A673 (cell line): ENCODE data around the gene GRID1. TPM values are rescaled to one million over a fixed set of nuclear protein-coding genes. Genes with fewer than 3 reads are reported as not detected.

Experiments used
- BruUV-seq: library from RNA; stranded (reverse); fragments of 400-500 nt; replicated peaks from 2 replicates; lab custom pipeline; 2021; lab: Mats Ljungman, UMichigan
- CTCF ChIA-PET: fragments of 300-600 bp; sonication (Branson Sonifier 250); formaldehyde crosslinking; loops from one replicate; lab custom pipeline; 2022; ENCODE audit warnings: antibody characterized with exemption; lab: Charles Lee
- POLR2A ChIA-PET: fragments of 300-600 bp; sonication (Branson Sonifier 250); formaldehyde crosslinking; loops from one replicate; lab custom pipeline; 2022; ENCODE audit warnings: antibody characterized with exemption; ENCODE audit not compliant: low non-redundant PET; lab: Charles Lee
- DNase-seq: peaks from one replicate; pipeline ENCODE4 v3.0.0-alpha.2; 2015; ENCODE audit warnings: low spot score
- H3K27ac ChIP-seq: fragments of 200-600 bp; sonication (generic); 2 replicates; pipeline ENCODE4 v1.5.1; 2016; ENCODE audit warnings: mixed run types, low read depth, mild to moderate bottlenecking, mixed read lengths, antibody characterized with exemption, low read length; ENCODE audit not compliant: poor library complexity, severe bottlenecking
- H3K27me3 ChIP-seq: fragments of 200-600 bp; sonication (generic); replicated peaks from 2 replicates; pipeline ENCODE4 v1.6.1; 2017; ENCODE audit warnings: mixed run types, low read depth, mild to moderate bottlenecking, mixed read lengths, antibody characterized with exemption, low read length; ENCODE audit not compliant: insufficient read depth, poor library complexity
- H3K36me3 ChIP-seq: fragments of 200-600 bp; sonication (generic); 2 replicates; pipeline ENCODE4 v1.6.1; 2016; ENCODE audit warnings: mixed run types, mild to moderate bottlenecking, mixed read lengths, antibody characterized with exemption, low read length; ENCODE audit not compliant: insufficient read depth, poor library complexity, severe bottlenecking
- H3K4me1 ChIP-seq: fragments of 200-600 bp; sonication (generic); 2 replicates; pipeline ENCODE4 v1.6.1; 2017; ENCODE audit warnings: mixed run types, mild to moderate bottlenecking, mixed read lengths, antibody characterized with exemption, low read length; ENCODE audit not compliant: insufficient read depth, poor library complexity, severe bottlenecking
- H3K4me3 ChIP-seq: fragments of 200-600 bp; sonication (generic); 2 replicates; pipeline ENCODE4 v1.5.1; 2016; ENCODE audit warnings: low read depth, mixed run types, mild to moderate bottlenecking, mixed read lengths, low read length; ENCODE audit not compliant: poor library complexity, severe bottlenecking
- H3K9me3 ChIP-seq: fragments of 200-600 bp; sonication (generic); 2 replicates; pipeline ENCODE4 v1.6.1; 2016; ENCODE audit warnings: mixed run types, low read depth, mild to moderate bottlenecking, mixed read lengths, antibody characterized with exemption, low read length; ENCODE audit not compliant: poor library complexity, severe bottlenecking
- CTCF ChIP-seq: fragments of 300-800, 200-600 bp; sonication (generic); conservative IDR thresholded peaks from 2 replicates; pipeline ENCODE4 v1.5.1; 2017; ENCODE audit warnings: low read depth, mild to moderate bottlenecking, antibody characterized with exemption, low read length, moderate library complexity, mixed read lengths
- EZH2 ChIP-seq: fragments of 200-600 bp; sonication (generic); IDR thresholded peaks from 2 replicates; pipeline ENCODE4 v1.6.1; 2017; ENCODE audit warnings: borderline replicate concordance, low read depth, mild to moderate bottlenecking, mixed read lengths, antibody characterized with exemption, low read length; ENCODE audit not compliant: poor library complexity, severe bottlenecking
- intact Hi-C: fragments of 100-400 bp; cut with micrococcal nuclease; formaldehyde crosslinking; loops from one replicate; pipeline ENCODE4 v1.10.0; 2022; ENCODE audit not compliant: unreplicated experiment
- total RNA-seq: library from RNA; stranded (reverse); gene quantifications from 2 replicates; pipeline ENCODE4 v1.2.3, GENCODE V29; 2021

Gene GRID1
- total RNA-seq, 1 experiment from 2014 or later, result not detected

GRCh38 chr10:85655411-85655810 is 711.2 kb downstream of the GRID1 start:
- intact Hi-C loops, result no loop called here
- POLR2A ChIA-PET, result no interaction called here
- TF ChIP-seq CTCF, result no peak
- no peak for TF ChIP-seq EZH2
- H3K4me1 ChIP-seq, result no peaks in the 10 kb centered on the region
- no peak for DNase-seq
- H3K9me3 ChIP-seq, result no peaks in the 10 kb centered on the region
- H3K36me3 ChIP-seq, result no peaks in the 10 kb centered on the region
- peaks cover 2% of the 10 kb centered on the region for H3K27me3 ChIP-seq
- no TSS peak for BruUV-seq
- no peak overlapping the region for H3K27ac ChIP-seq
- H3K4me3 ChIP-seq, result no peak overlapping the region
- CTCF ChIA-PET, result no interaction called here

GRCh38 chr10:85651497-85651882 is 715.1 kb downstream of the GRID1 start:
- Histone ChIP-seq H3K9me3 (no peaks in the 10 kb centered on the region), H3K27ac (no peak overlapping the region), H3K27me3 (no peaks in the 10 kb centered on the region), H3K4me1 (no peaks in the 10 kb centered on the region), H3K36me3 (no peaks in the 10 kb centered on the region), H3K4me3 (no peak overlapping the region)
- BruUV-seq, result no TSS peak
- ChIA-PET POLR2A (no interaction called here), CTCF (no interaction called here)
- intact Hi-C loops, result no loop called here
- DNase-seq, result no peak
- TF ChIP-seq CTCF (no peak), EZH2 (no peak)

DNA sequence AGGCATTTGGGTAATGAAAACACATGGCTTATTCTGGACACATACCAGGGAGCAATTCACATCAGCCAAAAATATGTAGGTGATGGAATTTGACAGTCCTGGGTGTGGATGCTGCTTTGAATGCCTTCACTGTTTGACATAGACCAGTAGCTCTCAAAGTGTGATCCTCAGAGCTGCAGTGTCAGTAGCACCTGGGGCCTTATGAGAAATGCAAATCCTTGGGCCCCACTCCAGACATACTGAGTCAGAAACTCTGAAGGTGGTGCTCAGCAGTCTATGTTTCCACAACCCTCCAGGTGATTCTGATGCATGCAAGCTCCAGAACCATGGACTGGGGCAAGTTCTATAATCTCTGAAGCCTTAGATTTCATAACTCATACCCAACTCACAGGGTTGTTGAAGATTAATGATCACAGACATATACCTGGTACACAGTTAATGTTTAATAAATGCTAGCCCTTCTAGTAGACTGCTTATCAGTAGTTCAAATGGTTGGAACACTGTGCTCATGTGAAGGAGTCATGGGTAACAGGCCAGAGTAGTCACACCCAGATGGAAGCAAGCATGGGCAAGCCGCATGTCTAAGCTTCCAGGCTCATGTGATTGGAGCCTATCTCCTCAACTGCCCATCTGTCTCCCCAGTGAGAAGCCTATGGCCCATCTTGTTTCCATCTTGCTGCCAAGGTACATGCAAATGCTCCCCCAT is 715.7 kb downstream of the GRID1 start:
- BruUV-seq, result no TSS peak
- Histone ChIP-seq H3K4me1 (no peaks in the 10 kb centered on the region), H3K4me3 (no peak overlapping the region), H3K36me3 (no peaks in the 10 kb centered on the region), H3K27ac (no peak overlapping the region), H3K27me3 (no peaks in the 10 kb centered on the region), H3K9me3 (no peaks in the 10 kb centered on the region)
- TF ChIP-seq EZH2, result no peak
- TF ChIP-seq CTCF, result no peak
- intact Hi-C loops, result no loop called here
- DNase-seq, result no peak
- CTCF ChIA-PET, result no interaction called here
- POLR2A ChIA-PET, result no interaction called here
